Astrocyte of the spinal cord (primary cell): ENCODE measurements around the gene TIAM1.

Source experiments
- DNase-seq: peaks from one replicate; pipeline ENCODE4 v3.0.0; 2011; ENCODE audit warnings: low read depth, low spot score
- H3K4me3 ChIP-seq: 2 replicates; pipeline ENCODE4 v1.5.1; 2011; ENCODE audit warnings: low read depth, mild to moderate bottlenecking, low read length, moderate library complexity
- in situ Hi-C: cut with HindIII; loops from 2 replicates; pipeline ENCODE4 v1.10.0; 2017; ENCODE audit warnings: low sequenced_read_pairs
- TF ChIP-seq, protein P1 (sequence below): IDR thresholded peaks from 2 replicates; pipeline ENCODE4 v1.5.1; 2012; ENCODE audit warnings: low read depth, mild to moderate bottlenecking, low read length, inconsistent platforms

The TIAM1 gene

DNA sequence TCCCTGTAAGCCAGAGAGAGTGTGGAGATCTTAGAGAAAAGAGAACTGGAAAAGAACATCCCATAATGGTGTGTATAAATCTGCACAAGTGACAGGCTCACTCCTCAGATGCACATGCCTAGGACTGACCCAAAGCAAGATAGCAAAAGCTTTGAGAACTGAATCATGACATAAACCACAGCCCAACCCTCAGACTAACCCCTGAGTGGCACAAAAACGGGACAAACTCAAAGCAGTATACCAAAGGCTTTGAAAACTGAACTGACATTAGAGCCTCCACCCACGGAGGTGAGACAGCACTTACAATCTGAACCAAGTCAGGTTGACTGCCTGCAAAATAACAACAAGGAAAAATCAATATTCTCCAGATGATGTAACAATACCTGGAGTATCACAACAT, 70.8 kb downstream of the TIAM1 start:
- TF ChIP-seq, protein P1, sequence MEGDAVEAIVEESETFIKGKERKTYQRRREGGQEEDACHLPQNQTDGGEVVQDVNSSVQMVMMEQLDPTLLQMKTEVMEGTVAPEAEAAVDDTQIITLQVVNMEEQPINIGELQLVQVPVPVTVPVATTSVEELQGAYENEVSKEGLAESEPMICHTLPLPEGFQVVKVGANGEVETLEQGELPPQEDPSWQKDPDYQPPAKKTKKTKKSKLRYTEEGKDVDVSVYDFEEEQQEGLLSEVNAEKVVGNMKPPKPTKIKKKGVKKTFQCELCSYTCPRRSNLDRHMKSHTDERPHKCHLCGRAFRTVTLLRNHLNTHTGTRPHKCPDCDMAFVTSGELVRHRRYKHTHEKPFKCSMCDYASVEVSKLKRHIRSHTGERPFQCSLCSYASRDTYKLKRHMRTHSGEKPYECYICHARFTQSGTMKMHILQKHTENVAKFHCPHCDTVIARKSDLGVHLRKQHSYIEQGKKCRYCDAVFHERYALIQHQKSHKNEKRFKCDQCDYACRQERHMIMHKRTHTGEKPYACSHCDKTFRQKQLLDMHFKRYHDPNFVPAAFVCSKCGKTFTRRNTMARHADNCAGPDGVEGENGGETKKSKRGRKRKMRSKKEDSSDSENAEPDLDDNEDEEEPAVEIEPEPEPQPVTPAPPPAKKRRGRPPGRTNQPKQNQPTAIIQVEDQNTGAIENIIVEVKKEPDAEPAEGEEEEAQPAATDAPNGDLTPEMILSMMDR, result no peak
- no peak for DNase-seq
- in situ Hi-C loops, result no loop called here

GRCh38 chr21:31268090-31268489, 76.0 kb downstream of the TIAM1 start:
- TF ChIP-seq, protein P1, result no peak
- no peak overlapping the region for H3K4me3 ChIP-seq
- no peak for DNase-seq
- in situ Hi-C loops, result no loop called here

More for the DNA sequence above, 70.8 kb downstream of the TIAM1 start:
- no peak overlapping the region for H3K4me3 ChIP-seq

DNA sequence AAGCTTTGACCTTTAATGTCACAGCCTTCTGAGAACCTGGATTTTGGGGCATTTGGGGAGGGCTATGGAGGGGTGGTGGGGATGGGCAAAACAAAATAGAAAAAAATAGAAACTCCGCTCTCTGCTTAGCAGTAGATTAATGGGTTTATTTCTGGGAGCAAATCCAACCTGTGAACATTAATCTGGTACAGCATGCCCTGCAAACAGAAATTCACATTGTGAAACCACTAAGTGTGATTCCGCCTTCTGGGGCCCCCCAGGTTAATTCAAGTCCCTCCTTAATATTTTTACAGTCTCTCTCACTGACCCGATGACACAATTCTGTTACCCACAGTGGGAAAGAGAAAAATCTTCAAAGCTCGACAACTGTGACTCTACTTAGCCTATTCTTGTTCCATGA, 76.4 kb downstream of the TIAM1 start:
- no peak overlapping the region for H3K4me3 ChIP-seq
- peak; percentile 25 for DNase-seq
- TF ChIP-seq, protein P1, result no peak
- in situ Hi-C loops, result no loop called here

- in situ Hi-C loops, result no loop called here
- DNase-seq, result no peak
- H3K4me3 ChIP-seq, result no peak overlapping the region
- TF ChIP-seq, protein P1, result no peak
These were observed 77.8 kb downstream of the TIAM1 start for GRCh38 chr21:31266241-31266640.

DNA sequence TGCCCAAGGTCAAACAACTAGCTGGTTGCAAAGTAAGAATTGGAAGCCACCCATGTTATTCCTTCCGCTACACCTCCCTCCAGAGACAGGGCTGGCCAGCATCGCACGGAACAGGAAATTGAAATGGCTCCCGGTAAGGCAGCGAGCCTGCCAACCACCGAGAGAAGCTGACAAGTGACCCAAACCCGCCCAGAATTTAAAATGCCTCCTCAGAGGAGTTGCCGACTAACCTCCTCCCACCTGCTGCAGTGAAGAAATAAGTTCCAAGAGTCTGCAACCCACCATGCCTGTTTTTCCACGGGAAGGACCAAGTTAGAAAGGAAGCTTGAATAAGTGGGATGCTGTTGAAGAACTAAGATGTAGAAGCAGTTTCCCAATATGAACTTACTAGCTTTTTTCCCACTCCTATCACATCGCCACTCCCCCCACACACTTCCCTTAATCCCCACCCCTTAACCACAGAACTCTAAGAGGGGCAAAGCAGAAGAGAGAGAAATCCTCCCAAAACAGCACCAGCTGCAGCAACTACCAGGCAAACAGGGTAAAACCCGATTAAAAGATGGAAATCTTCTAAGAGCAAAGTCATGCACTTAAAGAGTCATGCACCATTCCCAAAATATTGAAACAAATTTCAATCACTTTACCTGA, 78.6 kb downstream of the TIAM1 start:
- in situ Hi-C loops, result no loop called here
- no peak overlapping the region for H3K4me3 ChIP-seq
- DNase-seq, result no peak
- TF ChIP-seq, protein P1, result no peak

GRCh38 chr21:31264574-31264973, 79.5 kb downstream of the TIAM1 start:
- in situ Hi-C loops, result no loop called here
- no peak for DNase-seq
- no peak overlapping the region for H3K4me3 ChIP-seq
- TF ChIP-seq, protein P1, result no peak
